ENCODE measurements around the gene ERC1. TPM values are rescaled to one million over a fixed set of nuclear protein-coding genes. Genes with fewer than 3 reads are reported as not detected.

Gene ERC1
- polyA plus RNA-seq, 1 donor from 2014 or later = 7.1 TPM

- no peak overlapping the region for H3K9ac ChIP-seq (ENCODE audit: low read length)
- TF ChIP-seq REST (IDR thresholded peaks at IDR 0.05; ENCODE audit: borderline replicate concordance) = no peak
- no peak for TF ChIP-seq TAF1 (IDR thresholded peaks at IDR 0.05; ENCODE audit: low read depth)
- TF ChIP-seq CTCF (IDR thresholded peaks at IDR 0.05; ENCODE audit: poor library complexity, severe bottlenecking) = no peak
- TF ChIP-seq RAD21 (conservative IDR thresholded peaks at IDR 0.05) = no peak
- no peak for TF ChIP-seq SMC3 (conservative IDR thresholded peaks at IDR 0.05; ENCODE audit: poor library complexity)
- TF ChIP-seq EP300 (conservative IDR thresholded peaks at IDR 0.05; ENCODE audit: poor library complexity, severe bottlenecking) = no peak
- TF ChIP-seq MXI1 (conservative IDR thresholded peaks at IDR 0.05; ENCODE audit: poor library complexity, severe bottlenecking) = no peak
- no peak for TF ChIP-seq EZH2 (IDR thresholded peaks at IDR 0.05; ENCODE audit: borderline replicate concordance, insufficient read depth, low read length, poor library complexity, severe bottlenecking)
- TF ChIP-seq POLR2AphosphoS5 (IDR thresholded peaks at IDR 0.05) = no peak
- H3K36me3 ChIP-seq (ENCODE audit: insufficient read depth, low read length) = no peaks in the 10 kb centered on the region
- no peak overlapping the region for H3K4me2 ChIP-seq (ENCODE audit: low read length)
- no peaks in the 10 kb centered on the region for H3K9me3 ChIP-seq (ENCODE audit: low read length)
- no peak overlapping the region for H2AFZ ChIP-seq (ENCODE audit: low read depth, low read length)
- no peaks in the 10 kb centered on the region for H3K79me2 ChIP-seq (replicated peaks; ENCODE audit: insufficient read depth, low read length)
- no peak overlapping the region for H3K27ac ChIP-seq (ENCODE audit: low read length)
- H3K27me3 ChIP-seq (ENCODE audit: insufficient read depth, low read depth, low read length) = no peaks in the 10 kb centered on the region
- no peaks in the 10 kb centered on the region for H4K20me1 ChIP-seq (ENCODE audit: insufficient read depth)
- no peaks in the 10 kb centered on the region for H3K9me2 ChIP-seq (ENCODE audit: insufficient read depth, low read length)
- H3F3A ChIP-seq (ENCODE audit: insufficient read depth, low read length, poor library complexity, severe bottlenecking) = no peaks in the 10 kb centered on the region
- H3K4me3 ChIP-seq (ENCODE audit: low read length) = no peak overlapping the region
Observed at GRCh38 chr12:1502379-1502720, 511.3 kb downstream of the ERC1 start.

- Histone ChIP-seq H3K9ac (ENCODE audit: low read length) (no peak overlapping the region), H3F3A (ENCODE audit: insufficient read depth, low read length, poor library complexity, severe bottlenecking) (no peaks in the 10 kb centered on the region), H3K9me3 (ENCODE audit: low read length) (no peaks in the 10 kb centered on the region), H2AFZ (ENCODE audit: low read depth, low read length) (no peak overlapping the region), H3K36me3 (ENCODE audit: insufficient read depth, low read length) (no peaks in the 10 kb centered on the region), H3K27me3 (ENCODE audit: insufficient read depth, low read depth, low read length) (no peaks in the 10 kb centered on the region), H3K4me3 (ENCODE audit: low read length) (no peak overlapping the region), H4K20me1 (ENCODE audit: insufficient read depth) (no peaks in the 10 kb centered on the region), H3K27ac (ENCODE audit: low read length) (no peak overlapping the region), H3K4me2 (ENCODE audit: low read length) (no peak overlapping the region), H3K9me2 (ENCODE audit: insufficient read depth, low read length) (no peaks in the 10 kb centered on the region), H3K79me2 (replicated peaks; ENCODE audit: insufficient read depth, low read length) (no peaks in the 10 kb centered on the region)
- TF ChIP-seq RAD21 (conservative IDR thresholded peaks at IDR 0.05) = no peak
- TF ChIP-seq CTCF (IDR thresholded peaks at IDR 0.05; ENCODE audit: poor library complexity, severe bottlenecking) = no peak
- no peak for TF ChIP-seq MXI1 (conservative IDR thresholded peaks at IDR 0.05; ENCODE audit: poor library complexity, severe bottlenecking)
Observed at GRCh38 chr12:1502831-1503230, 511.8 kb downstream of the ERC1 start.

All from neural cell (in vitro differentiated cells).